ENCODE measurements around the gene PARP14.
"Not testable (repeated sequence)": the region's sequence is repeated elsewhere in the genome, so short reads cannot be mapped to it uniquely, and the experiment has no call there.

Gene PARP14

DNA sequence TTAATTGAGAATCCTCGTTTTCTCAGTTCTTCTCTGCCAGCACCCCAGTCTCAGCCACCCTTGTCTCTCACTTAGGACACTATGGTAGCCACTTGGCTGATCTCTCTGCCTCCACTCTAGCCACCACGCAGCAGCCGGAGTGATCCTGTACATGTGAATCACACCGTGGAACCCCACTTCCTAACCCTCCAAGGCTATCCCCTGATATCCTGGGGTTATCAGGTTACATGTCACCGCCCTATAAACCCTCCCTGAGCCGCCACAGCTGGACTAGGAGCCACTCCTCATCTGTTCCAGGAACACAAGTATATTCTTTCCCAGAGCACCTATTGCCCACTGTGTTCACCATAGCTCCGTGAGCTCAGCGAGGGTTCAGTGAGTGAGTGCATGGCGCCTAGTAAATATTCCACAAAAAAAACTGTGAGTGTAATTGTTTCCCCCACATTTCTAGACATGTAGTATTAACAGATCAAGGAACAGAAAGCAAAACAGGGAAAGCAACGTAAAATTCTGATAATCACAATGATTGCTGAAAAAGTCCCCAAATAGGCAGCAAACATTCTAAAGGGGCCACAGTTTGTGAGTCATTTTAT is 661 bp upstream of the PARP14 start:
- no peak for DNase-seq (ENCODE audit: extremely low spot score)
- no peak for TF ChIP-seq BHLHE40 (IDR thresholded peaks at IDR 0.05; ENCODE audit: borderline replicate concordance)
- no peak for TF ChIP-seq ZNF384 (IDR thresholded peaks at IDR 0.05)
- no peak for TF ChIP-seq HDGF (IDR thresholded peaks at IDR 0.05; ENCODE audit: borderline replicate concordance)
- TF ChIP-seq FOXM1 (IDR thresholded peaks at IDR 0.05; ENCODE audit: borderline replicate concordance), result no peak
- no peak for TF ChIP-seq ARNT (IDR thresholded peaks at IDR 0.05)
- no peak for TF ChIP-seq ELF4 (IDR thresholded peaks at IDR 0.05)
- TF ChIP-seq TARDBP (IDR thresholded peaks at IDR 0.05), result no peak
- no peak for TF ChIP-seq LEF1 (IDR thresholded peaks at IDR 0.05; ENCODE audit: borderline replicate concordance)
- TF ChIP-seq, protein P1, sequence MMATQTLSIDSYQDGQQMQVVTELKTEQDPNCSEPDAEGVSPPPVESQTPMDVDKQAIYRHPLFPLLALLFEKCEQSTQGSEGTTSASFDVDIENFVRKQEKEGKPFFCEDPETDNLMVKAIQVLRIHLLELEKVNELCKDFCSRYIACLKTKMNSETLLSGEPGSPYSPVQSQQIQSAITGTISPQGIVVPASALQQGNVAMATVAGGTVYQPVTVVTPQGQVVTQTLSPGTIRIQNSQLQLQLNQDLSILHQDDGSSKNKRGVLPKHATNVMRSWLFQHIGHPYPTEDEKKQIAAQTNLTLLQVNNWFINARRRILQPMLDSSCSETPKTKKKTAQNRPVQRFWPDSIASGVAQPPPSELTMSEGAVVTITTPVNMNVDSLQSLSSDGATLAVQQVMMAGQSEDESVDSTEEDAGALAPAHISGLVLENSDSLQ (IDR thresholded peaks at IDR 0.05), result no peak
- TF ChIP-seq FOXA1 (IDR thresholded peaks at IDR 0.05), result no peak
- no peak for TF ChIP-seq FOXK2 (IDR thresholded peaks at IDR 0.05)
- no peak for TF ChIP-seq NFRKB (IDR thresholded peaks at IDR 0.05)
- TF ChIP-seq SUZ12 (IDR thresholded peaks at IDR 0.05), result no peak
- TF ChIP-seq CTBP1 (IDR thresholded peaks at IDR 0.05; ENCODE audit: borderline replicate concordance), result no peak
- TF ChIP-seq L3MBTL2 (conservative IDR thresholded peaks at IDR 0.05), result no peak
- no peak for TF ChIP-seq SP1 (IDR thresholded peaks at IDR 0.05)
- POLR2A ChIA-PET, result interaction anchor here (1.4 to 1.8 kb wide), 2 partner anchors 115 to 165 kb away, joined by 3 to 10 read pairs; partner anchors contain the start of genes DTX3L, KPNA1 and PARP9
- CTCF ChIA-PET, result interaction anchor here (0.6 to 2.8 kb wide), 10 partner anchors 11 to 1137 kb away, joined by 3 to 15 read pairs (median 5); partner anchors contain the start of genes DTX3L and PARP9

DNA sequence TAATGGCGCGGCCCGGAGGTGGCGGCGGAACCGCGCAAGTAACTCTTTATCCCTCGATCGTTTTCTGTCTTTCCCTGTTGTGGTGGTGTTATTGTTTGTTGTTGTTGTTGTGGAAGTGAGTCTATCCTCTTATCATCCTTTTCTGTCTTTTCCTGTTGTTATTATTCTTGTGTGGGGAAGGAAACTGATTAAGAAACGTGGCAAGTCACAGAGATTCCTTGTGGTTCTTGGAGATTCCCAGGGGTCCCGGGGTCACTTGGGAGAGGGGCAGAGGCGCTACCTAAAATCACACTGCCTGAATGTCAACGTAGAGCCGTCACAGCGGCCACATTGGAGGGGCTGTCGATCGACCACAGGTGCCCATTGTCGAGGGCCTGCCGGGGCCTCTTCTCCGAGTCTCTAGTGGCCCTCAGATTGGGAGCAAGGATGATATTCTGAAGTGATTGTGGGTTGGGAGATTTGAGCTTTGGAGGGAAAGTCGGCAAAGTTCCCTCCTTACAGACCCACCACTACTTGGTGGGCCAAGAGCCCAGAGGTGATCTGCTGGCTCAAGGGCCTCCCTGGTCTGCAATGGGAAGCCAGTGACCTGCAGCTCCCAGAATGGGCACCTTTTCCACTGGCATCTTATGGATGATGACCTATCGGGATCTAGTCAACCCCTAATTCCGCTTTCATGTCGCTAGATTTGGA is 790 bp downstream of the PARP14 start:
- CTCF ChIA-PET, result no interaction called here

DNA sequence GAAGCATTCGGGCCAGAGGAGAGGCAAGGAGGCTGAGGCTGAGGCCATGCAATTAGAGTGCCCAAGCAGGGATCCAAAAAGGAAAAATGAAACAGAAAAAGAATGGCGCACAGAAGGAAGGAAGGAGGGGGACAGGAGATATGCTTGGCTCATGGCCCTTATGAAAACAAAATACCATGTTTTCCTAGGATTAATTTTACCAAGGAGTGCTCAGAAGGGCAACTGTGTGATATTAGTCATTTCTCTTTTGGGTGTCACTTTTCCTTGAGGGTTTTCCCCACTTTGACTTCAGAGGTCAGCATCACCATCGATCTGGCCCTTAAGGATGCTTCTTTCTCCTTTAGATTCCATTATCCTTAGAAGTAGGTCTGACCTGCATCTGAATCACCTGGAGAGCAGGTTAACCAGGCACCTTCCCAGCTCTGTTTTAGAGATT is 1.4 kb downstream of the PARP14 start:
- DNase-seq (ENCODE audit: extremely low spot score), result no peak
- TF ChIP-seq ZNF384 (IDR thresholded peaks at IDR 0.05) (no peak), L3MBTL2 (conservative IDR thresholded peaks at IDR 0.05) (no peak), HDGF (IDR thresholded peaks at IDR 0.05; ENCODE audit: borderline replicate concordance) (no peak), ELF4 (IDR thresholded peaks at IDR 0.05) (no peak), LEF1 (IDR thresholded peaks at IDR 0.05; ENCODE audit: borderline replicate concordance) (no peak), NFRKB (IDR thresholded peaks at IDR 0.05) (no peak), FOXA1 (IDR thresholded peaks at IDR 0.05) (no peak), CTBP1 (IDR thresholded peaks at IDR 0.05; ENCODE audit: borderline replicate concordance) (no peak), ARNT (IDR thresholded peaks at IDR 0.05) (no peak), TARDBP (IDR thresholded peaks at IDR 0.05) (no peak), FOXM1 (IDR thresholded peaks at IDR 0.05; ENCODE audit: borderline replicate concordance) (no peak), SP1 (IDR thresholded peaks at IDR 0.05) (no peak)
- TF ChIP-seq, protein P1 (IDR thresholded peaks at IDR 0.05), result no peak
- ChIA-PET POLR2A (no interaction called here), CTCF (no interaction called here)

More for the DNA sequence above, 790 bp downstream of the PARP14 start:
- no peak for TF ChIP-seq HDGF (IDR thresholded peaks at IDR 0.05; ENCODE audit: borderline replicate concordance)
- no peak for TF ChIP-seq ZNF384 (IDR thresholded peaks at IDR 0.05)
- no peak for TF ChIP-seq FOXK2 (IDR thresholded peaks at IDR 0.05)
- TF ChIP-seq L3MBTL2 (conservative IDR thresholded peaks at IDR 0.05), result no peak
- no peak for TF ChIP-seq SUZ12 (IDR thresholded peaks at IDR 0.05)
- no peak for TF ChIP-seq LEF1 (IDR thresholded peaks at IDR 0.05; ENCODE audit: borderline replicate concordance)
- no peak for TF ChIP-seq ARNT (IDR thresholded peaks at IDR 0.05)
- TF ChIP-seq SP1 (IDR thresholded peaks at IDR 0.05), result no peak
- no peak for TF ChIP-seq BHLHE40 (IDR thresholded peaks at IDR 0.05; ENCODE audit: borderline replicate concordance)
- no peak for TF ChIP-seq FOXA1 (IDR thresholded peaks at IDR 0.05)
- TF ChIP-seq ELF4 (IDR thresholded peaks at IDR 0.05), result no peak
- TF ChIP-seq NFRKB (IDR thresholded peaks at IDR 0.05), result no peak
- no peak for TF ChIP-seq FOXM1 (IDR thresholded peaks at IDR 0.05; ENCODE audit: borderline replicate concordance)
- TF ChIP-seq, protein P1 (IDR thresholded peaks at IDR 0.05), result no peak
- TF ChIP-seq TARDBP (IDR thresholded peaks at IDR 0.05), result no peak
- TF ChIP-seq CTBP1 (IDR thresholded peaks at IDR 0.05; ENCODE audit: borderline replicate concordance), result no peak
- no peak for DNase-seq (ENCODE audit: extremely low spot score)
- POLR2A ChIA-PET, result no interaction called here

DNA sequence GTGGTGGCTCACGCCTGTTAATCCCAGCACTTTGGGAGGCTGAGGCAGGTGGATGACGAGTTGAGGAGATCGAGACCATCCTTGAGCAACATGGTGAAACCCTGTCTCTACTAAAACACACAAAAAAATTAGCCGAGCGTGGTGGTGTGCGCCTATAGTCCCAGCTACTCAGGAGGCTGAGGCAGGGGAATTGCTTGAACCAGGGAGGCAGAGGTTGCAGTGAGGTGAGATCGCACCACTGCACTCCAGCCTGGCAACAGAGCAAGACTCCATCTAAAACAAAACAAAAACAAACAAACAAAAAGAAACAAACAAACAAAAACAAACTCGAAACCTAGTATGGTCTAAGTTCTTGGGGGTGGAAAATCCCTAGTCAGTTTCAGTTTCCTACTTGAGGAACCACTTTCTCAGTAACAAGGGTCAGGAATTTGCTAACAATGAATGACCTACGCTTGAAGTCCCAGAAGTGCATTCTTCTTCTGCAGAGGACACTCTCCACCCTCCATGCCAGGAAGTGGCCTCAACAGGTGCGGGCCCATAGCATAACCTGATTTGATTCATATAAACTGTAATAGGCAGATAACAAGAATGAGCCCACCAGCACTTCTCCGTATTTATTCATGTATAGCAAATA is 2.3 kb downstream of the PARP14 start:
- POLR2A ChIA-PET; DNase-seq (ENCODE audit: extremely low spot score); CTCF ChIA-PET: not testable (repeated sequence)

DNA sequence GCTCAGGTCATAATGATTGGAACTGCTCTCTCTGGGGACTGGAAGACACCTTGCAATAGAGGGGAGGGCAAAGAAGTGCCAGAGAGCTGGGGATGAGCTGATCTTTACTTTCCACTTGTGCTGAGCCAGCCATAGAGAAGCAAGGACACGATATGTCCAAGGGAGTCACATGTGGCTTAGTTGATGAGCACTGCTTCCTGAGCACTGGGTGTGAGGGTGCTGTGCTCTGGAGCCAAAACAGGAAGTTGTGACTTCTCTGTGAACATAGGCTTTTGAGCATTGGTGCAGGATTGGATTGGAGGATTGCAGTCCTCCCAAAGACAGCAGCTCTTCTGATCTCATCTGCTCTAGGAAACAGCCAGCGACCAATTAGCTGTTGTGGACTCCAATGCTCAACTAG is 6.7 kb downstream of the PARP14 start:
- no peak for DNase-seq (ENCODE audit: extremely low spot score)
- TF ChIP-seq FOXA1 (IDR thresholded peaks at IDR 0.05) (no peak), SUZ12 (IDR thresholded peaks at IDR 0.05) (no peak), TARDBP (IDR thresholded peaks at IDR 0.05) (no peak), BHLHE40 (IDR thresholded peaks at IDR 0.05; ENCODE audit: borderline replicate concordance) (no peak), CTBP1 (IDR thresholded peaks at IDR 0.05; ENCODE audit: borderline replicate concordance) (no peak), LEF1 (IDR thresholded peaks at IDR 0.05; ENCODE audit: borderline replicate concordance) (no peak), FOXM1 (IDR thresholded peaks at IDR 0.05; ENCODE audit: borderline replicate concordance) (no peak), HDGF (IDR thresholded peaks at IDR 0.05; ENCODE audit: borderline replicate concordance) (no peak), ARNT (IDR thresholded peaks at IDR 0.05) (no peak), L3MBTL2 (conservative IDR thresholded peaks at IDR 0.05) (no peak), ELF4 (IDR thresholded peaks at IDR 0.05) (no peak), FOXK2 (IDR thresholded peaks at IDR 0.05) (no peak)
- TF ChIP-seq, protein P1 (IDR thresholded peaks at IDR 0.05), result no peak
- ChIA-PET CTCF (interaction anchor here (0.6 kb wide), 1 partner anchor 68 kb away, joined by 4 read pairs; no protein-coding TSS in a partner anchor), POLR2A (no interaction called here)
